NB4 (cell line): ENCODE results near the gene TLE3.

Source experiments
- MYC ChIP-seq: IDR thresholded peaks from 2 replicates; pipeline ENCODE4 v1.6.1; 2011; ENCODE audit warnings: low read depth, low read length
- POLR2A ChIP-seq: IDR thresholded peaks from 2 replicates; pipeline ENCODE4 v1.6.1; 2011; ENCODE audit warnings: mild to moderate bottlenecking; ENCODE audit not compliant: insufficient read length; ENCODE audit errors: extremely low read depth

GRCh38 chr15:70078578-70079417, 18.9 kb downstream of the TLE3 start:
- no peak for TF ChIP-seq MYC
- TF ChIP-seq POLR2A, result no peak
